SK-N-DZ (cell line): ENCODE measurements around the gene SERPINB5.
A peak's percentile ranks its signal among the peaks of the same experiment; 100 is the strongest.

Source experiments
- DNase-seq: peaks from one replicate; pipeline ENCODE4 v3.0.0-alpha.2; 2015; ENCODE audit warnings: low spot score

SERPINB5 gene

DNA sequence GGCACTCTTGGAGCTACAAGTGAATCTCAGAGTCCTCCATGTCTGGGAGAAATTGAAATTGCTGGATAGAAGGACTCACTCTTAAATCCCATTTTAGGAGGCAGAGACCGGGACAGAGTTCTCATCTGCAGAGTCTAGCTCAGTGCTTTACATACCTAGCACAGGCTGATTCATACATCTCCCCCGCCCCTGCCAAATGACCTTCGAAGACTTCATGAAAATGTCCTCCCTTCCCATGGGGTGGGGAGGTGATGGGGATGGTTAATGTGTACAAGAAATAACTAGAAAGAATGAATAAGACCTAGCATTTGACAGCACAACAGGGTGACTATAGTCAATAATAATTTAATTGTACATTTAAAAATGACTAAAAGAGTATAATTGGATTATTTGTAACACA is 8.2 kb upstream of the SERPINB5 start:
- no peak for DNase-seq

DNA sequence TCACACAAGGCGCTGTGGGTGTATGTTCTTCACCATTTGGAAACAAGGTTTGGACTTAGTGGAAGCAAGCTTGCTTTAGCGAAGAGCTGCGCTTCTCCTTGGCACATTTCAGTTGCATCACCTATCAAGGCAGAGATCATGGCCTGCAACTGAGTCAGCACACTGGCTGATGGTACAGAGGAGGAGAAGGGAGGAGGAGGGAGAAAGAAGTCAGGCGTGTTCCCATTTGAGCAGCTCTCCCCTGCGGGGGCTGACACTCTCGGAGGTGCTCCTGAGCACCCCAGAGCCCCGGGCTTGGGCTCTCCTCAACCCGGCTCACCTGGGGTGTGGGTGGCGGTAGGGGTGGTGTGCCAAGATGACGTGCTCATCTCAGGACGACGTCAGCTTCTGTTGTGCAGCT is 6.0 kb upstream of the SERPINB5 start:
- DNase-seq: no peak

DNA sequence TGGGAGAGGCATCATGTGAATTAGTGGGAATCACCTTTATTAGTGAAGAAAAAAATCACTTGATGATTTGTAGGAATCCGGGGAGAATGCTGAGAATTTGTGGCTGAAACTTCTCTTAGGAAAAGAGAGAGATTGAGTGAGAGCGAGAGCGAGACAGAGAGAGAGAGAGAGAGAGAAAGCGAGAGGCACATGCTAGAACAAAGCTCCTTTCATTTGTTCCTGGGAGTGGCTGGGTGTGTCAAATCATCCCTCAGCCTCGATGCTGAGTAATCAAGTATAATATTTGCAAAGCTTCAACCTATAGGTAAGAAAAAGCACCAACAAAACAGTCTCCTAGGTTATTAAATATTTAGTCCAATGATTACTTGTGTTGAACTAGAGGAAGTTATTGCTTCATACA is 4.4 kb upstream of the SERPINB5 start:
- DNase-seq: no peak

DNA sequence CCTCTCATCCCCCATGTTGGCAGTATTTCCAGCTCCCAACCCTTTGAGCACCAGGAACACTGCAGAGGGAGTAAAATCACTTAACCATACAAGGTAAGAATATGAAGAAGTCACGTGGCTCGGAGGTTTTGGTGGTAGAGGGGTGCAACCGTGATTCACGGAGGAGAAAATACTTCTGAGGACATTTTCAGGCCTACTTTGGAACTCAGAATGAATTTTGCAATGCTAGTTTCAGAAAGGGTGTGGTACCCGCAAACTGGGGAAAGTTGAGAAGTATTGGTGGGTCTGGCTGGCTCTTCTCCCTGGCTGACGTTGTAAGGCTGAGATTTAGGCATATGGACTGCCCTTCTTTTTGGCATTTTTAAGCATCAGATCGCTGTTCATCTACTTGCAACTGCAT is 442 bp downstream of the SERPINB5 start:
- no peak for DNase-seq

DNA sequence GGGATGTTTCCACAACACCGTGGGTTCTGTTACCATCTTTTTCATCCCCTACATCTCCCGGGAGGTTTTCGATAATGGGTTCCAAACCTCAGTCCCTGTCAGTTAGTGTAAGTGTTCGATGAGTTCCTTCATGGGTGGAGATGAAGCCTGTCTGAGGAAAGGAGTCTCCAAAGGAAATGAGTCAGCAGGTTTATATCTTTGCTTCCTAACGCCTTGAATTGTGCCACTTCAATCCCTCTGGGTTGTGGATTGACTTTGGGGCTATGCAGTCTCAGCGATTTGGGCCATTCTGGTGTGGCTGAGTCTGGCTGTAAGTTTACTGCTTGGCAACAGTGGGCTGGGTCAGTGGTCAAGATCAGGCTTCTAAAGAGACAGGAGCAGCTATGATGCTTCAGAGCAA is 1.2 kb downstream of the SERPINB5 start:
- DNase-seq: no peak

DNA sequence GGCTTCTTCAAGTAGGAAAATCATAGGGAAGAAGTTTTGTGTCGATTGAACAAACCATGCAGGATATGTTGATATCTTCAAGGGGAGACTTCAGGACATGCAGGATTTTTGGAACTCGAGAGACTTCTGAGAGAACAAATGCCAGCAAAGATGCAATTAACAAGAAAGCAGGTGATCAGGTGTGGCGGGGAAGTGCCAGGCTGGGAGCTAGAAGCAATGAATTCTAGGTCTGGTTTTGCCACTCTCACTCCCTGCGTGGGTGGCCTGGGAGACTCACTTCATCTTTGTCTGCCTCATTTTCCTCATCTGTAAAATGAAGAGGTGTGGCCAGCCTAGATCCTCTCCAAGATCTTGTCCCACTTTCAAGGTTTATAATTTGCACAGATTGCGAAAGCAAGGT is 3.1 kb downstream of the SERPINB5 start:
- DNase-seq: no peak

DNA sequence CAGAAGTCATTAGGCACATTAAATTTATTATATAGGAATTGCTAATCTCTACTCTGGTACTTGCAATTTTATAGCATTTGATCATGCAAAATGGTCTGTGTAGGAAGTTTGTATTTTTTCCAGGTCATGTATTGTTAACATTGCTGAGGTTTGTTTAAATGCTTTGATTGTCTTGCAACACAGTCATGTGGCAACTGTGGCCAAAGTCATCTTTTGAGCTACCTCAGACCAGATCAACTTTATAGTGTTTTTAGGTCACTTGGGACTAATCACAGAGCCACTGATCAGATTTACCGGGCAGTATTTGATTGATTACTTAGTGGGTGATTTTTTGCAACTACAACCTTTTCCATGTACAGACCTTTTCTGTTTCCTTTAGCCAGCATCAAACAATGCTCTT is 3.7 kb downstream of the SERPINB5 start:
- DNase-seq: no peak

DNA sequence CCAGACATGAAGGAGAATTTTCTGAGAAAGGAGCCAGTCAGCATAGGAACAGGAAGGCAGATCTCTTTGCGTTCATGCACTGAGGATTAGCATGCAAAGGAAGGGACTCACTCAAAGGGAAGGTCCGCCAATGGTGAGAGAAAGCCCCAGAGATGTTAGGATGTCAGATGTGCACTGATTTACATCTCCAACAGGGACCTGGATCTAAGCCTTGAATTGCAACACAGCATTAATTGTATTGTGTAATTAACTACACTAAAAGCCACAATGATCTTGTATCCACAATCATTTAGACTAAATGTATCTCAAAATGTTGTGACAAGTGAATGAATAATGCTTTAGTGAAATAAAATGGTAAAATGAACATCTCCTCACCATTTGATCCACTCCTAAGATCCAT is 4.2 kb downstream of the SERPINB5 start:
- DNase-seq: no peak

DNA sequence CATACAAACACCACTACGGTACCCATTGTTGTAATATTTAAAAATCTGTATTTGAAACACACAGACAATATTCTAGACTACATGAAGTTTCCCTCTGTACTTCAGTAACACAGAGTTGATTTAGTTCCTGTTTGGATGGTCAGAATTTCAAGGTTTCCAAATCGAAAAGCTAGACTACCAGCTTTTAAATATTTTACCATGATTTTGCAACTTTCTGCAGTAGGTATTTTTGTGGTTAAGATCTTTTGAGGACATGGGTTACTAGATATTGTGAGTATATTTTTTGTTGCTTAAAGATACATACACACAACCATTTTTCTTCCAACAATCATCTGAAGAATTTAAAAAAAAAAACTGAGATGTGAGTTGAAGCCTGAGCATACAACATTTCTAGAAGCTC is 10.9 kb downstream of the SERPINB5 start:
- no peak for DNase-seq

DNA sequence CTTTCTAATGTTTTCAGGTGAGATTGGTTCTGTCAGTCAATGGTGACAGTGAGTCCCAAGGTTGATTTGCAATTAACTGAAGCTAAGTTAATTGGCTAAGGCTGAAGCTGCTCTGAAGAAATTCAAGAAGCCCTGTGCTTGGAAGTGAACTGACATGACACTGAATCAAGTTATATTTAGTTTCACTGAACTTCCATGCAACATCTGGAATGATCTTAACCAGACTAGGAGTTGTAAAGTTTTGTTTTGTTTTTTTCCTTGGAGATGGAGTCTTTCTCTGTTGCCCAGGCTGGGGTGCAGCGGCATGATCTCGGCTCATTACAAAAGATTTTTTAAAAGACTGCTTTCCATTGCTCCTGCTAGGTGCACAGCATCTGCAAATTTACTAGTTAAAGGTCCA is 11.4 kb downstream of the SERPINB5 start:
- no peak for DNase-seq

DNA sequence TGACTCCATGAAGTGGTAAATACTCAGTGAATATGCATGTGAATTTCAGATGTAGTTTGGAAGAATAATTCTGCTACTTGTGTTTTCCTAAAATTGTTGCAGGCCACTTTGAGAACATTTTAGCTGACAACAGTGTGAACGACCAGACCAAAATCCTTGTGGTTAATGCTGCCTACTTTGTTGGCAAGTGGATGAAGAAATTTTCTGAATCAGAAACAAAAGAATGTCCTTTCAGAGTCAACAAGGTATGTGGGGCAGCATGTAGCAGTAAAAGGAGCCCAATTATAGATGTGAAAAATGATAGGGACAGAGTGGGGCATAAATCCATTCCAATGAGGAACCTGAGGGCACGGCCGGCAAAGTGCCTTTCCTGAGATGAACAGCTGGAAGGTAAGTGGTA is 16.1 kb downstream of the SERPINB5 start:
- DNase-seq: no peak

DNA sequence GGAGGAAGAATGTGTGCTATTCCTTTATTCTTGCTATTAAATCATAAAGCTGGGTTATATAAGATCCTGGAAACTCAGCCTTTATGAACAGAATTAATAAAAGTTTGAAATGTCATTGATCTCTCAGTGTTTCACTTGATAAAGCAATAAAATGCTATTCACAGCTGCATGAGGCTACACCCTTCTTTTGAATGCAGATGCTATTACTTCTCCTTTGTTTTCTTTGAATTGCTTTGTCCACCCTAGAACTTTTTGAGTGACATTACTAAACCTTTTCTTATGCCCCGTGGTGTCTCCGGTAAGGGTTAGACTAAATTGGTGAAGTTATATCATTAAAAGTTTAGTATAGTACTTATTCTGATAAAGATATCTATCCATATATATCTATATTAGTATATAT is 18.9 kb downstream of the SERPINB5 start:
- no peak for DNase-seq

DNA sequence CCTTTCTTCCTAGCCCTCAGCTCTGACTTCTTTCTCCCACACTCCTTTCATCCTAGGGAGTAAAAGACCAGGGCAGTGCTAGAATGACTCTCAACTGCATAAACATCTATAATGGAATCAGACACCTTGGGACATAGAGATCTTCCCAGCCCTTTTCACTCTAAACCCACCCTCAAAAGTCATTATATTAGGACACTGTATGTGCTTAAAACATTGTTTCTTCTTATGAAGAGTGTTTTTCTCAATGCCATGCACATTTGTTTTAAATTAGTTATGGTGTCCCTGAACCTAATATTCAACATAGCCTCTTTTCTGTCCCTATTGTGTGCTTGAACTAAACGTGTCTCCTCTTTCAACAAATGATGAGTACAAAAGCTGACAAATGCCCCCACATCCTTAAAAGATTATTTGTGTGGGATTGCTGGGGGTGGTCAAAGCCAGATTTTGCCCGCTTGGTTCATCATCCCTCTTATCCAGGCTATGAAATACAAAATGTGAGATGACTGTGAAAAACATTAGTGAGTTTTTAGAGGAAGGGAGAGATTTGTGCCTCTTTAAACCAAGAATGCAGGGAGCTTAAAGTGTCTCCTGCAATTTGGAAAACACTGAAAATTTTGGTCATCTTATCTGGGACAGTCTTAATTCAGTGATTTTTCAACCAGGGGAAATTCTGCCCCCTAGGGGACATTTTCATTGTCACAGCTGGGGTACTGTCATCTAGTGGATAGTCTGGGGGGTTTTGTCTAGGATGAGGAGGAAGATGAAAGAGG is 29.0 kb downstream of the SERPINB5 start:
- DNase-seq: no peak

DNA sequence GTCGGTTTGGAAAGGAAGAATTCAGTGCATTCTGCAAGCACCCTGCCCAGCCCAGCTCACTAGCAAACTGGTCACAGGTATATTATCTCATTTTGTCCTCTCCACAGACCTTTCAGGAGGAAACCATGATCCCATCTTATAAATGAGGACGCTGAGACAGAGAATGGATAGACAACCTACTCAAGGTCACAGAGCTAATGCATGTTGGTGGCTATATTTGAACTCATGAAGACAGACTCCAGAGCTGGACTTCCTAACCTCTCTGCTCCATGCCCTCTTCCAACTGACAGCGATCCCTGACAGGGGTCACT is 29.5 kb downstream of the SERPINB5 start:
- no peak for DNase-seq

DNA sequence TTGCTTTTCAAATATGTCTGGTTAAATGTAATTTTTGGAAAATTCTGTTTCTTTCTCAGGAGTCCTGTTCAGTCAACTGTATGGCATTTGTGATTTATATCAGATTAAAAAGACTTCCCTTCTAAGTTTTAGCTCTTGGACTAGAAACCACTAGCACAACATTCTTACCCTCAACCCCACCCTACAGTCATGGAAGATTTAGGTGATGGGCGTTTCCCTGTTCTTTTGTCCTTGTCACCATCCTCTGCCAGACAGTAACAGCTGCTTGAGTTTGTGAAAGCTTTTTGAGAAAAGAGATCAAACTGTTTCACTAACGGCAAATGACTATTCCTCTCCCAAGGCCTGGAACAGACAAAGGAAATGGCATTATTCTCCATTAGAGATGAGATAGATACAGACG is 31.8 kb downstream of the SERPINB5 start:
- no peak for DNase-seq

DNA sequence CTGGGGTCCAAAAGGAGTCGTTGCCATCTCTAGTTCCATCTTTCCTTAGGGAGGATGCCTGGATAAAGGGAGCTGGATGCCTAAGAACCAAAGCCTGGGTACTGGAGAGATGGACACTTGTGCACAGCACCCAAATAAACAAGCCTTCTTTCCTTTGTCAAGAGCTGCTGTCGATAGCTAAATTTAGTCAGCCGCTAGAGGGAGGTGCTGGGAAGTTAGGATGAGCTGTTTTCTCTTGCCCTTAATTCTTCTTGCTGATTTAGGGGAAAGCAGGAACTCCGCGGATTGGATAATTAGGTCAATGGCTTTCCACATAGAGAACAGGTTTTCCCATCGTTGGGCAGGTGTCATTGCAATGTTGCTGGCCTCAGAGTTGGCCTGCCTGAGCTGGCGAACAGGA is 34.5 kb downstream of the SERPINB5 start:
- DNase-seq: peak; percentile 37

DNA sequence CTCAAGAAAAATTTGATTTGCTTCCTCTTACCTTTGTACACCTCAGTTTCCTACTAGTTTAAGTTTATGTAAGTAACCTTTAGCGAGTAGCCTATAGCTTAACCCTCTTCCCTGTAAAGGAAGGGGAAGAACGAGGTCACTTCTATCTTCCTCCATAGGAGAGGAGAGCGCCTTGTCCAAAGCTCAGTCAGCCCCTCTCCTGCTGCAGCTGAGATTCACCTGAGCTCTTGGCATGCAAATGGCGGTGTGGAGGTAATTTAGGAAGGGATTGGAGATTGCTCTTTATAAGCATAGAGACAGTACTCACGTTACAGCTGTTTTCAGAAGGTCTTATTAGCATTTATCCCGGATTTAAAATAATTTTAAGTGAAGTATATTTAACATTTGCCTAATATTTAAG is 37.6 kb downstream of the SERPINB5 start:
- DNase-seq: no peak

DNA sequence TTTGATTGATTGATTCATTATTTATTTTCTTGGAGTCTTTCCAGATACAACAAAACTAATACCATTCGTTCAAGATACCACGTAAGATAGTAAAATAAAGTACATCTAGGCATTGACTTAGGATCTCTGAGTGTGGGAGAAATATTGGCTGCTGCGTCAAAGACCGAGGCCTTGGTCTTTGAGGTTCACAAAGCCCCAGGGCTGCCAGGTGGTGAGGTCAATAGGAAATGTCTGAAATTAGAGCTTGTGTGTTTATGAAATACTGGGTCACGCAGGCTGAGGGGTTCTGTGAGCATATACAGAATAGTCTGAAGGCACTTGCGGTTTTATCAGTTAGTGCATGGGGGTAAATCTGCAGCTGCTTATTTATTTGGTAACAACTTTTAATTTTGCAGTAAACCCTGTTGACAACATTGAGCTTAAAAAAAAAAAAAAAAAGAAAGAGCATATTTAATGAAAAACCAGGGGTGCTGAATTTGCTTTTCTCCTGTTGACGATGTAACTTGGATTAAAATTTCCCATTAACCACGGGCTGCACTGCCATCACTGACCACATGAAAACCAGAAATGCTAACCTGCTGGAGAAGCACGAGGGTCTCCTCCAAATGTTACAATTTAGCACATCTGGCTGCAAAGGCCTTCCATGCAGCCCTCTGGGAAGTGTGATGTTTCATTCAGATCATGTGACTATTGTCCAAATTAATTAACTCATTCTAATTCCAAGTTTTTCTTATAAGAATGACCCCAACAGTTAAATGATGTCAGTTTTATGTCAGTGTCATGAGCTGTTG is 38.3 kb downstream of the SERPINB5 start:
- DNase-seq: no peak

DNA sequence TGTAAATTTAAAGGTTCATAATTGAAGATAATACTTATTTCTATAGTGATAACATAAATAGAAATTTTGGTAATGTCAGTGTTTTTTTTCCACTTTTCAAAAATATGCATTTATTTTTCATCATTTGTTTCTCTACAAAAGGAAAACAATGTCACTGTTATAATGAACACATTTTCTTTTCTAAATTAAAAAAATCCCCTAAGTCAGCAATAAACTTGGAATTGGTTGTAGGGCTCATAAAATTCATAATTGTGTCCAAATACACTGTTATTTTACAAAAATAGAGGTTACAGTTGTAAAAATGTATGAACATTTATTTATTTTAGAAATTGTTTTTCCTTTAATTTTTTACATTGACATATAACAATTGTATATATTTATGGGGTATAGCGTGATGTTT is 39.0 kb downstream of the SERPINB5 start:
- DNase-seq: no peak

DNA sequence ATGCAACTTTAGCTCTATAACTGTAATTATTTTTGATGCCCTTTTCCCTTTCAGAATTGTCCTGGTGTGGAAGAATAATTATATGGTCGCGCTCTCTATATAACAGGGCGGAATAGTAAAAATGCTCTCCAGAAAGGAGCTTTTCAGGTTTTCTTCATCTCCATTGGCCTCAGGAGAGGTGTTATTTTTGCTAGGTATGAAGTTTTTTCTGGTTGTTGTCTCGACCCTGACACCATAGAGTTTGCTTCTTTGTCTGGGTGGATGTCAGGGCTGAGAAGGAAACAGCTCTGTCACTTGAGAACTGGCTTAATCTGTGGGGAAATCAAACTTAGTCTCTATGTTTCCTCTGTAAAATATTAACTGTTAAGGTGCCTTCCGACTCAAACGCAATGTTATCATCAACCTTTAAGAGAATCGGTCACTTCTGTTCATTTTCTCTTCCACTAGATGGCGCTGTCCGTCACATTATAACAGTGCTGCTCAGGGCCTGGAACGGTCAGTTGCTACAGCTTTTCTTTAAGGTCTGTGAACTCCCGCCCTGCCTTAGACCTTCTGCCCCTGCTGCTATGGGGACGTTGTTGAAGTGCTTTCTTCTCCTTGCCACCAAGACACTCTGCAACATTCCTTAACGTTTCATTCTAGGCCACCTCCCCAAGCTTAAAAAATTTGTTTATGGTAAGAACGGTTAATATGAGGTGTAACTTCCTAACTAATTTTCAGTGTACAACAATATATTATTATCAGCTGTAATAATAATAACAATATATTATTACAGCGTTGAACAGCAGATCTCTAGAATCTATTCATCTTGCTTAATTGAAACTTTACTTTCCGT is 41.6 kb downstream of the SERPINB5 start:
- peak; percentile 66 for DNase-seq

DNA sequence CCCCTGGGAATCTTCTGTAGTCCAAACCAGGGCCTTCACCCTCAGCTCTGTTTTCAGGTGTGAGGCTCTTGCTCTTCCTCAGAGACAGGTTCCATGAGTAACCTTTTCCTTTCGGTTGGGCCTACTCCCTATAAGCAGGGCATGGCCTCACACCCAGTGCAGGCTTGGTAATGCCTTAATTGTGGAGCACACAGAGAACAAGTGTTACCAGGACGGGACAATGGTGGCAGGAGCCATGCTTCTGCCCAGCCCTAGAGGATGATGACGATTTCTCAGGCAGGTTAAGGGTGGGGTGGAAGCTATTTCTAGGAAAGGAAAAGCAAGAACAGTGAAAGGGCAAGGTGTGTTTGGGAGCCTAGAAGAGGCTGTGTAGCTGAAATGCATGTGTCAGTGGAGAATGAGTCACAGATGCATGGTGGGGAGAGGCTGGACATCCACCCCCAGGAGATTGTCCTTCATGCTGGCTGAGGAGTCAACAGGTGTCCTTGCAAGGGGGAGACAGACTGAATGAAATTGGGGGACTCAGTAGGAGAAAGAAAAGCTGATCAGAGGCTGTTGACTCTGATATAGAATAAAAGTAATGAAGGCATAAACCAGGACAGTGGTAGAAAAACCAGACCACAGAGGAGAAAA is 43.4 kb downstream of the SERPINB5 start:
- DNase-seq: no peak

DNA sequence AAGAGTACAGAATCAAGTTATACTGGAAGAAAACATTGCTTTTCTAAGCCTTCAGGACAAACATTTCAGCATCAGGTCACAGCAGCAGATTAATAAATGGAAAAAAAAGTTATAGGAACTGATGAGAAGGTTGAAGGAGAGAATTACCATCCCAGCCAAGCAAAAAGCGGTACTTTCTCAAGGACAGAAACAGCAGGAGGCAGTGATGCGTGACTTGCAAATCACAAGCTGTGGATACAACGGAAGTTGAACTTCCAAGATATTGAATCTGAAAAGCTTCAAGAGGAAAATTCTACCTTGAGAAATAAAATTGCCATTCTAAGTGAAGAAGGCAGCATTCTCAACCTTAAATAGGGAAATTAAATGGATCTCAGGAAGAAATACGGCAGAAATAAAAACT is 46.9 kb downstream of the SERPINB5 start:
- no peak for DNase-seq
